Activated CD8-positive, alpha-beta memory T cell treated with anti-CD3 and anti-CD28 coated beads for 48 hours (primary cell): ENCODE data around the gene TOGARAM2.
"Not testable (repeated sequence)": the region's sequence is repeated elsewhere in the genome, so short reads cannot be mapped to it uniquely, and the experiment has no call there.

Experiments used
- DNase-seq, 3 experiments: peaks; one replicate each; pipeline ENCODE4 v3.0.0-alpha.2; 2020; ENCODE audit warnings: low read depth in 2 of 3, low spot score in 2 of 3

Gene TOGARAM2

DNA sequence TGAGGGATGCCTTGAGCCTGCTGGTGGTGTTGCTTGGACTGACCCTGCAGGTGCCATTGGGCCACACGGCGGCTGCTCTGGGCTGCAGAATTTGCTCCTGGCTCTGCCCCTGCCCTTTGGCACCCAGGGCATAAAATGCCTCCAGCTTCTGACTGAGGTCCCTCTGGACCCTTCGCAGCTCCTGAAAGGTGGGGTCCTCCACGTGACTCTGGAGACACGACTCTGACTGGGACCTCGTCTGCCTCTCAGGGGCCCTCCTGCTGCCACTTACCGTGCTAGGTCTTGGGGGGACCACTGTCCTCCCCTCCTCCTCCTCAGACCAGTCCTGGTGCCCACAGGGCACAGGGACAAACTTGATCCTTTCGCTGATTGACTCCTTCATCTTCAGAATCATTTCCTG lies 91.2 kb downstream of the TOGARAM2 start:
- no peak for DNase-seq

- DNase-seq = no peak
These were observed 92.0 kb downstream of the TOGARAM2 start for GRCh38 chr2:29072971-29073725.

DNA sequence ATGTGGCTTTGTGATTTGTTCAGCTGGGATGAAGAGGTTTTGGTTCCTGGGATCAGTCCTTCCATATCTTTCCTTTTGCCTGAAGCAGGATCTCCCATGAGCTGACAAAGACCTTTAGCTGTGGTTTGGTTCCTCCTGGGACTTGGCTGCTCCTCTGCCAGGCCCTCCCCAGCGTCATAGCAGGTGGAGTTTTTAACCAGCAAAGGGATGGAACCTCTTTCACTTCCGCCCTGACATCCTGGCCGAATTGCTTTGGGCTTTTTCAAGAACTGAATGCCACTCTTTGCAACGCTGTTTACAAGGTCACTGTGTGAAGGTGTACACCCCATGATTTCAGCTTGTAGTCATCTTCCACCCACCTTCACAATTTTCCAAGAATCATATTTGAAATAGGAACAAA lies 92.8 kb downstream of the TOGARAM2 start:
- no peak for DNase-seq

- DNase-seq = no peak
These were observed 93.3 kb downstream of the TOGARAM2 start, which contains the start of gene PCARE for GRCh38 chr2:29074411-29074810. Gene PCARE, minus strand, starts transcription at chr2:29074523. Its CDS starts 262 bp downstream, at chr2:29074261.

GRCh38 chr2:29075894-29076705 lies 95.0 kb downstream of the TOGARAM2 start:
- no peak for DNase-seq

DNA sequence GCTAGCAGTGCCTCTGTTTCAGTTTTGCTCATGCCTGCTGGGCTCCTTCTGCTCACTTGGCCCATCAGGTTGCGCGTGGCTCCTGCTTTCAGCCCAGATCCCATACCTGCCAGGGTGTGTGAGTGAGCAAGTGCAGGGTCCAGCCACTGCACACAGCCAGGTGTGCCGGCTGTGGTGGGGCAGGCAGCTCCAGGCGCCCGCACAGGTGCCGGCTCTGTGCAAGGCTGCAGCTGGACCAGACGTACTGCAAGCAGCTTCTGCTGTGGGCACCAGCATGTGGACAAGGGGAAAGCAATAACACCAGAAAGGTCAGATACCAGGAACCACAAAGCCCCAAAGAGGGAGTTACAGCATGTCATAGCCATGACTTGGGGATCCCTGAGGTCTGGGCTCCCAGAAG lies 98.8 kb downstream of the TOGARAM2 start:
- DNase-seq = no peak

- no peak for DNase-seq
These were observed 100.0 kb downstream of the TOGARAM2 start for GRCh38 chr2:29080886-29081743.

- no peak for DNase-seq
These were observed 101.9 kb downstream of the TOGARAM2 start for GRCh38 chr2:29082804-29083495.

- DNase-seq = no peak
These were observed 103.5 kb downstream of the TOGARAM2 start for GRCh38 chr2:29084554-29084953.

DNA sequence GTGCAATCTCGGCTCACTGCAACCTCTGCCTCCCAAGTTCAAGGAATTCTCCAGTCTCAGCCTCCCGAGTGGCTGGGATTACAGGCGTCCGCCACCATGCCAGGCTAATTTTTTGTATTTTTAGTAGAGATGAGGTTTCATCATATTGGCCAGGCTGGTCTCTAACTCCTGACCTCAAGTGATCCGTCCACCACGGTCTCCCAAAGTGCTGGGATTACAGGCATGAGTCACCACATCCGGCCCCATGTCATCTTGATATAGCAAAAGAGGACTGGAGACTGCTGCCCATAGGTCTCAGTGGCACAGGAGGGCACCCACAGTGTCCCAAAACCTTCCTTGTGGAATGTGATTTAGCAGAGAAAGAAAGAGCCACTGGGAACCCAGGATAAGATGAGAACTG lies 109.2 kb downstream of the TOGARAM2 start:
- DNase-seq = not testable (repeated sequence)

- no peak for DNase-seq
These were observed 115.9 kb downstream of the TOGARAM2 start for GRCh38 chr2:29096969-29097368.

DNA sequence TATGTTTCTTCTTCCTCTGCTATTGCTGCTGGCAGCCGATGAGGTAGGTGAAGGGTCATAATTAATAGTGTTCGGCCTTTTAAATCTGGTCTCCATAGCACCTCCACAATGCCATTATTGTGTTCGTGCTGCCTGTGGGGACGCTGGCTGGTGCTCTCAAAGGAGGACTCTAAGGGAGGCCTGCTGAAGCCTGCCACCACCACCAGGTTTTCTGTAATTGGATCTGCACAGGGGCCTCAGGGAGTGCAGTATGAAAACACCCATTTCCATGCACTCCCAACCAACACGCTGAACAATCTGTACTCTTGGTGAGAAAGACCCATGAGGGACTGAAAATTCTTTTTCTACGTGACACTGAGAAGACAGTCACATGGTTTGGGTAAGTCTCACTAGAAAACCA lies 116.5 kb downstream of the TOGARAM2 start:
- DNase-seq = no peak

DNA sequence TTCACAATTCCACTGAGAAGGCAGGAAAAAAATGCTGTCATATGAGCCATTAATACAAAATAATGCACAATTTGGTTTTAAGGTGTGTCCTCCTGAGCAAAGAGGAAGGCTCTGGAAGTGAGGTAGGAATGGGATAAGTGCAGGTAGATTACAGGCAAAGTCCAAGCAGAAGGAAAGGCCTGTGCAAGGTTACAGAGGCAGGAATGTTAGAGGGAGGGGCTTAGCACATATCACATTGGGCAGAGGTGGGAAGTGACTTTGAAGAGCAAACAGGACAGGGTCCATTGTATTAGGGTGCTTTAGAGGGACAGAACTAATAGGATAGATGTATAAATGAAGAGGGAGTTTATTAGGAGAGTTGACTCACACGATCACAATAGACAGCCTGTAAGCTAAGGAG lies 119.5 kb downstream of the TOGARAM2 start:
- DNase-seq = no peak
